ENCODE results near the gene ILKAP.

DNA sequence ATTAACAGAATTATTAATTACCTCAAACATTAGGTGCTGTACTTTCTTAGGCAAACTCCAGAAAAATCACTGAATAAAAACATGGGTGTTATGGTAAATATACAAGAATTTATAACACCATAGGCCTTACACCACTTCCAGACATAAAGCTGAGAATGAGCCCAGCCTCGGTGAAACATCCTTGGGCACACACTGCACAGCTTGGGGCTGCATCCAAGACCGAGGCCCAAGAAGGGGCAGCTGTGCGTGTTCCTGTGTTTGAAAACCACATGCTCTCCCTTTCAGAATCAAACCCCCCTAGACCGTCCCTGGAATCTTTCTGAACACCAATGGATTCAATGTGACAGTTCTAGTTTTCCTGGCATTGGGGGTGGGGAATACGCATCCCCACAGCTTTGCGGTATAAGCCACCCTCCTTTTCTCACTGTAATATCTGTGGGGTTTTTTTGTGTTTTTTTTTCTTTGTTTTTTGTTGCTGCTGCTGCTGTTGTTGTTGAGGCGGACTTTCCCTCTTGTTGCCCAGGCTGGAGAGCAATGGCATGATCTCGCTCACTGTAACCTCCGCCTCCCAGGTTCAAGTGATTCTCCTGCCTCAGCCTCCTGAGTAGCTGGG, 31.8 kb downstream of the ILKAP start:
- TF ChIP-seq, protein P1, sequence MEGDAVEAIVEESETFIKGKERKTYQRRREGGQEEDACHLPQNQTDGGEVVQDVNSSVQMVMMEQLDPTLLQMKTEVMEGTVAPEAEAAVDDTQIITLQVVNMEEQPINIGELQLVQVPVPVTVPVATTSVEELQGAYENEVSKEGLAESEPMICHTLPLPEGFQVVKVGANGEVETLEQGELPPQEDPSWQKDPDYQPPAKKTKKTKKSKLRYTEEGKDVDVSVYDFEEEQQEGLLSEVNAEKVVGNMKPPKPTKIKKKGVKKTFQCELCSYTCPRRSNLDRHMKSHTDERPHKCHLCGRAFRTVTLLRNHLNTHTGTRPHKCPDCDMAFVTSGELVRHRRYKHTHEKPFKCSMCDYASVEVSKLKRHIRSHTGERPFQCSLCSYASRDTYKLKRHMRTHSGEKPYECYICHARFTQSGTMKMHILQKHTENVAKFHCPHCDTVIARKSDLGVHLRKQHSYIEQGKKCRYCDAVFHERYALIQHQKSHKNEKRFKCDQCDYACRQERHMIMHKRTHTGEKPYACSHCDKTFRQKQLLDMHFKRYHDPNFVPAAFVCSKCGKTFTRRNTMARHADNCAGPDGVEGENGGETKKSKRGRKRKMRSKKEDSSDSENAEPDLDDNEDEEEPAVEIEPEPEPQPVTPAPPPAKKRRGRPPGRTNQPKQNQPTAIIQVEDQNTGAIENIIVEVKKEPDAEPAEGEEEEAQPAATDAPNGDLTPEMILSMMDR (IDR thresholded peaks at IDR 0.05): no peak
- TF ChIP-seq EZH2 (IDR thresholded peaks at IDR 0.05; ENCODE audit: borderline replicate concordance, insufficient read depth, low read depth, low read length, poor library complexity, severe bottlenecking): no peak
